GM18526 (cell line): ENCODE measurements around the gene AKT3.

Source experiments
- POLR2A ChIP-seq: IDR thresholded peaks from 3 replicates; pipeline ENCODE4 v1.6.1; 2011; ENCODE audit not compliant: insufficient read length; ENCODE audit errors: extremely low read depth

AKT3 gene

GRCh38 chr1:243580984-243581383 is 269.1 kb downstream of the AKT3 start:
- no peak for TF ChIP-seq POLR2A

GRCh38 chr1:243580072-243580471 is 270.0 kb downstream of the AKT3 start:
- no peak for TF ChIP-seq POLR2A

DNA sequence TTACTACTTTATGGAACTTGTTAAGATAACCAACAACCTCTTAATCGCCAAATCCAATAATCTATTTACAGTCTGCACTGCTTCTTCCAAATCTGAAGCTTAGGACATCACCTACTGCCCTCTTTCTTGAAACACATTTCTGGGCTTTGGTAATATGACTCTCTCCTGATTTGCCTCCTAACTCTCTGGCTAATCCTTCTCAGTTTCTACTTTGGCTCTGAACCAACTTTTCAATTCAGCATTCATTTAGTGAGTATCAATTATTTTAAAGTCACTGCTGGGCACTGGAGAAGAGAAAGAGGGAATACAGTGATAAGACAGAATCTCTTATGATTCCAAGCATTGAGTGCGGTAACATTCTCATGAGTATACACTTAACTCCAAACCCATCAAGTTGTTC is 275.0 kb downstream of the AKT3 start:
- no peak for TF ChIP-seq POLR2A

DNA sequence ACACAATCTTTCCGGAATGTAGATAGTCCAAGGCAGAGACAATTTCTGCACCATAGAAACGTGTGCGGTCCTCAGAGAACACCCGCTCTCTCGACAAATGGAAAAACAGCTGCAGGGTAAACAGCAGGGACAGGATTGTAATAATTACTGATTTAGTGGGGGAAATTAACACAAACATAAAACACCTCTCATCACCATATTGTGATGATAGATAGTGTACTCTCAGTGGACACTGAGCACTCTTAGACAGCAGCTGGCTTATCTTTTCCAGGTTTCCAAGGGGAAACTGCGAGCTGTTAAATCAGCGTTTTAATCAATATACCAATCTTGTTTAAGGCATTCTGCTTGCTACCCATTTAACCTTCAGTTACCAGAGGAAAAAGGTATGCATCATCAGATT is 277.1 kb downstream of the AKT3 start:
- no peak for TF ChIP-seq POLR2A

- TF ChIP-seq POLR2A, result no peak
Observed at GRCh38 chr1:243568793-243569192, 281.2 kb downstream of the AKT3 start.

DNA sequence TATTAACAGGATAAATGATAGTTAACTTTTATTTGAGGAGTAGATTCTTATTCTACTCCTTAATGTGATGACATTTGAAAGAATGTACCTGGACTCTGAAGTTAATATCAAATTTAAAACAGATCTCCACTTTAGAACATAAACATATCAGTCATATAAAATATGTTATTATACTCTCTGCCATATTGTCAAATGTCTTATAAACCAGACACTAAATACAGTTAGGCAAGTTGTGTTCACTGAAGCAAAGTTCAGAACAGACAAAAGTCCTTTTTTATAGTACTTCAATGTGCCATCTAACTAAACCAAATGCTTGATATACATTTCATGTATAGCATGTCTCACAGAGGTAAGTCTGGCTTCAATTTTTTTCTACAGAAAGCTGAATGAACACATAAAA is 285.2 kb downstream of the AKT3 start:
- no peak for TF ChIP-seq POLR2A

DNA sequence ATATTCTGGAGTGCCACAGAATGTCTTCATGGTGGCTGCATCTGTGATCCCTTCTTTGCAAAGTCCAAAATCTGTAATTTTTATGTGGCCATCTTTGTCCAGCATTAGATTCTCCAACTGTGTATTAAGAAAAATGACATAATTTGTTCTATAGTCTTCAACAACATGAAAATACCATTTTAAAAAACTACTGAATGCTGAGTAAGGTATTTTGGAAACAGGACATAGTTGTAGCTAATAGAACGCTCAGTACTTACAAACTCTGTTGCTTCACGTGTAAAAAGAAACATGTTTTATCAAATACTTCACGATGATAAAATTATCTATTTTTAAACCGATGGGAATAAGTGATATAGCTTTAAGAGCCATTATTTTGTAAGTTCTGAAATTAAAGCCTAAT is 286.3 kb downstream of the AKT3 start:
- TF ChIP-seq POLR2A, result no peak

GRCh38 chr1:243562473-243562872 is 287.6 kb downstream of the AKT3 start:
- no peak for TF ChIP-seq POLR2A

DNA sequence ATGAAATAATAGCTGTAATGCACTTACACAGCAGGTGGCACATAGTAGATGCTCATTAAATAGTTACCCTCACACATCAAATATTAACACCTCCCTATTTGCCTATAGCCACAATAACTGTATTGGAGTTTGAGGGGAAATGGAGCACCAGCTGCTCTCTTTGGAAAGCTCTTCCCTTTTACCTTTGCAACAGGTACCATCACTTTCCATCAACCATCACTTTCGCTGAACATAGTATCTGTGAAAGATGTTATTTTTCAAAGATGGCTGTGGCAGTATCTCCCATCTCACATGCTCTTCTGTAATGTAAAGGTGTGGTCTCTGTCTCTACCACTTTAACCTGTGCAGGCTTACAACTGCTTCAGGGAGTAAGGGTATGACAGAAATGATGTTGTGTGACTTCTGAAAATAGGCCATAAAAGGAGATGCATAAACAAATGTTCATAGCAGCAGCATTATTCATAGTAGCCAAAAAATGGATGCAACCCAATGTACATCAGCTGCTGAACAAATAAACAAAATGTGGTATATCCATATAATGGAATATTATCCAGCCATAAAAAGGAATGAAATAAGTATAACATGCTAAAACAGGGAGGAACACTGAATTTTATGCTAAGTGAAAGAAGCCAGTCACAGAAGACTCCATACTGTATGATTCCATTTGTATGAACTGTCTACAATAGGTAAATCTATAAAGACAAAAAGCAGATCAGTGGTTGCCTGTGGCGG is 288.3 kb downstream of the AKT3 start:
- no peak for TF ChIP-seq POLR2A

- TF ChIP-seq POLR2A, result no peak
Observed at GRCh38 chr1:243559575-243560162, 290.4 kb downstream of the AKT3 start.

DNA sequence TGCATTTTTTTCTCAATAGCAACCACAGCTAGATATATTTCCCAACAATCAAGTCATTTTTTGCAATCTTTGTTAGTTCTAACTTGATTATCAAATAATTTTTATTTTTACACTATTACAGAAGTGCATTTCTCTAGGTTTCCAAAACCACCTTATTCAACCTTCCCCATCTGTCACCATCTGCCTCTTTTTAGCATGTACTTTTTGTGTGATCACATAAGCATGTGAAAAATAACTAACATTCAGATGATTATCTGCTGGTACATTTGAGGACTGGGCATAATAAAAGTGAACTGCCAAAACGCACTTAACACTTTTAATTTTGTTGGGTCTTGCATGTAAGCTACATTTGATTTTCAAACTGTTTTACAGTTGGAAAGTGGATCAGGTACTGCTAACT is 291.5 kb downstream of the AKT3 start:
- TF ChIP-seq POLR2A, result no peak

GRCh38 chr1:243557866-243558265 is 292.2 kb downstream of the AKT3 start:
- TF ChIP-seq POLR2A, result no peak

DNA sequence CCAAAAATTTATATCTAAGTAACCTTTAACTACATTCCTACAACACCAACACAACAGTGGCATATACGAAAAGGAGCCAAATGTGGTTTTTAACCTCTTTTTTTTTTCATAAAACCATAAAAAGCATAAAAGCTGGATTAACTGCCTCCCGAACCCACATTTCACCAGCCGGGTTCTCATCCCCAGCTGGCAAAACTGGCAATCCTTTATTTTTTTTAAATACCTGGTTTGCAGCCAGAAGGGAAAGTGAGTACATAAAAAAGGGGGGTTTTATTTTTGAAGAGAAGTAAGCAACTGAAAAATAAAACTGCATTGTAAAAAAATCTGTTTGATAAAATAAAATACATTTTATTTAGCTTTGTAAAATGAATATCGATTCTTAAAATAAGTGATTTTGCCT is 295.4 kb downstream of the AKT3 start:
- TF ChIP-seq POLR2A, result no peak

DNA sequence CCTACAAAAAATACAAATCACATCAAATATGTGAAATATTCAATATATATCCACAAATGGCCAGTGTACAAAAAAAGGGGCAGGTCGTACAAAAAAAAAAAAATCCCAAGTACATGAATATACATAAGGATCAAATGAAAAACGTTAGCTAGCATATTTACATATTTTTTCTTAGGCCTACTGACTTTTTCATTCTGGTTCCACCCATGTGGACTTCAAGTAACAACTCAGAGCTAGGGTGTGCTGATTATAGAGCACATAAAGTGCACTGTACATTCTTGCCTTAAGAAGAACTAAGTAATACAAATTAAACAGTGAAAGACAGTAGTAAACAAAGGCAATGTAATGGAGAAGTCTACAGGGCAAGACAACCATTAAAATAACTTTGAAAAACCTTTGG is 297.0 kb downstream of the AKT3 start:
- no peak for TF ChIP-seq POLR2A

- no peak for TF ChIP-seq POLR2A
Observed at GRCh38 chr1:243550276-243550675, 299.8 kb downstream of the AKT3 start.

DNA sequence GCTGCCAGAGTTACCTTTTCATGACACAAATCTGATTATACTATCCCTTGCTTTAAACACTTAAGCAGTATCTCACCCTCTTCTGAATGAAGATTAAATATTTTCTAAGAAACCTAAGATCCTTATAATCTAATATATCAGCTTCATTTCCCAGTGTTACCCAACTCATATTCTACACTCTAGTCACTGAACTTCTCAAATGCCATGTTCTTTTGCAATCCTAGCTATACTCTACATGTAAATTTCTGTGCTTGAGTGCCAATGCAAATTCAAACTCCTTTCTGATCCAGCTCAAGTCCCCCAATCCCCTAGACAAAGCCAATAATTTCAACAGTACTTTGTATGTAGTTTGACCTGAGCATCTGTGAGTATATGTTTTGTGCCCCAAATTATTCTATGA is 300.3 kb downstream of the AKT3 start:
- no peak for TF ChIP-seq POLR2A

DNA sequence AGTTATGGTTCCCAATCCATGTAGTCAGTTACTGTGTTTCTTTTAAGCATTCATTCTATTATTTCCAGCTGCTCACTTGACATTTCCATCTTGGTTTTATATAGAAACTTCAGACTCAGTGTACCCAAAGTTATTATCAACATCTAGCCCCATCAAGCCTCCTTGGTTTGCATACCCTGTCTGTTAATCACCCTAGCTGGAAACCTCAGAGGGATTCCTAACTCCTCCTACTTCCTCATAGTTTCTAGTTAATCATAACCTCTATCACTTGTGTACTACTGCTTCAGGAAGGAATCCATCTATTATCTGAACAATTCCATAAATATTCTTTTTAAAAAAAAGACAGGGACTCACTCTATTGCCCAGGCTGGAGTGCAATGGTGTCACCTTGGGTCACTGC is 300.9 kb downstream of the AKT3 start:
- no peak for TF ChIP-seq POLR2A

DNA sequence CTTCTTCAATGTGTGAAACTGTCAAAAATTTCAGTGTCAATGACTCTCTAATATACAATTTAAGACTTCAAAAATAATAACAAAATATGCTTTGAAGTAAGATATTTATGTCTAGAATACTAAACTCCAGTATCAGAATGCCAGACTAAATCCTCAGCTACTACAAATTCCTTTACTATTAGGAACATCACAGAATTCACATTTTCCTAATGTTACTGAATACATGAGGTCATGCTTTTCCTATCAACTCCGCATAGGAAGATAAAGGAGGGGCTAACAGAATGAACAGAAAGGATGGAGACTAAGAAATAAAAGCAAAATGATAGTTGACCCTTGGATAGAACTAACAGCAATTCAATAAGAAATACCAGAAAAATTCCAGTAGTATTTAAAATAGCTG is 301.5 kb downstream of the AKT3 start:
- TF ChIP-seq POLR2A, result no peak

- no peak for TF ChIP-seq POLR2A
Observed at GRCh38 chr1:243547891-243548290, 302.2 kb downstream of the AKT3 start.
